Measurements from ENCODE around the gene DAB2. TPM values are rescaled to one million over a fixed set of nuclear protein-coding genes. Genes with fewer than 3 reads are reported as not detected.
A peak's percentile ranks its signal among the peaks of the same experiment; 100 is the strongest.

DAB2 gene
- total and polyA plus RNA-seq, 4 donors, result 29.6 to 112 (median 69.8) TPM

- Histone ChIP-seq H3K9me3 (ENCODE audit: control insufficient read depth in 4 of 4, insufficient read depth in 3 of 4, low read length in 3 of 4) (no peaks in the 10 kb centered on the region), H3K27ac (ENCODE audit: low read depth in 1 of 2, low read length in 1 of 2) (no peak overlapping the region), H3K36me3 (ENCODE audit: control insufficient read depth in 4 of 4, insufficient read depth in 4 of 4, low read length in 4 of 4) (peaks cover 0 to 3% (median 1%) of the 10 kb centered on the region in 4 donors), H3K4me3 (no peak overlapping the region), H3K9ac (ENCODE audit: insufficient read depth in 1 of 2, low read length in 2 of 2) (no peak overlapping the region), H3K27me3 (ENCODE audit: control insufficient read depth in 3 of 3, insufficient read depth in 3 of 3, low read length in 2 of 3) (no peaks in the 10 kb centered on the region), H3K4me1 (ENCODE audit: control insufficient read depth in 5 of 5, insufficient read depth in 5 of 5, low read length in 5 of 5) (peaks cover 0 to 50% (median 6%) of the 10 kb centered on the region in 5 donors)
- 48 to 61% methylated on average over 3 of the region's 3 CpGs for WGBS, 2 donors
- ATAC-seq (ENCODE audit: insufficient read depth, low FRiP score) (no peak), DNase-seq (peak in 1 of 3 donors; percentile 53)
- TF ChIP-seq CTCF (IDR thresholded peaks at IDR 0.05; ENCODE audit: control extremely low read depth, extremely low read depth), result no peak
These were observed 1.9 kb upstream of the DAB2 start for GRCh38 chr5:39426746-39427105.

GRCh38 chr5:39426051-39426745, 1.4 kb upstream of the DAB2 start:
- DNase-seq (no peak), ATAC-seq (ENCODE audit: insufficient read depth, low FRiP score) (no peak)
- H3K27ac ChIP-seq (ENCODE audit: low read depth in 1 of 2, low read length in 1 of 2), result peak overlapping the region; percentile 4 to 56
- peaks cover 0 to 3% (median 1%) of the 10 kb centered on the region in 4 donors for H3K36me3 ChIP-seq (ENCODE audit: control insufficient read depth in 4 of 4, insufficient read depth in 4 of 4, low read length in 4 of 4)
- peaks cover 0 to 53% (median 9%) of the 10 kb centered on the region in 5 donors for H3K4me1 ChIP-seq (ENCODE audit: control insufficient read depth in 5 of 5, insufficient read depth in 5 of 5, low read length in 5 of 5)
- WGBS, 2 donors, result 64 to 78% methylated on average over 7 of the region's 7 CpGs
- H3K27me3 ChIP-seq (ENCODE audit: control insufficient read depth in 3 of 3, insufficient read depth in 3 of 3, low read length in 2 of 3), result no peaks in the 10 kb centered on the region
- H3K9me3 ChIP-seq (ENCODE audit: control insufficient read depth in 4 of 4, insufficient read depth in 3 of 4, low read length in 3 of 4), result no peaks in the 10 kb centered on the region
- H3K4me3 ChIP-seq, result no peak overlapping the region
- H3K9ac ChIP-seq (ENCODE audit: insufficient read depth in 1 of 2, low read length in 2 of 2), result peak overlapping the region in 1 of 2 donors; percentile 47
- TF ChIP-seq CTCF (IDR thresholded peaks at IDR 0.05; ENCODE audit: control extremely low read depth, extremely low read depth), result no peak

- TF ChIP-seq CTCF (IDR thresholded peaks at IDR 0.05; ENCODE audit: control extremely low read depth, extremely low read depth), result no peak
These were observed 1.4 kb downstream of the DAB2 start for GRCh38 chr5:39423331-39423751.

More at GRCh38 chr5:39423331-39423751, 1.4 kb downstream of the DAB2 start:
- Histone ChIP-seq H3K9me3 (ENCODE audit: control insufficient read depth in 4 of 4, insufficient read depth in 3 of 4, low read length in 3 of 4) (no peaks in the 10 kb centered on the region), H3K4me1 (ENCODE audit: control insufficient read depth in 5 of 5, insufficient read depth in 5 of 5, low read length in 5 of 5) (peaks cover 0 to 65% (median 15%) of the 10 kb centered on the region in 5 donors), H3K27me3 (ENCODE audit: control insufficient read depth in 3 of 3, insufficient read depth in 3 of 3, low read length in 2 of 3) (no peaks in the 10 kb centered on the region), H3K9ac (ENCODE audit: insufficient read depth in 1 of 2, low read length in 2 of 2) (peak overlapping the region; percentile 44 to 94), H3K36me3 (ENCODE audit: control insufficient read depth in 4 of 4, insufficient read depth in 4 of 4, low read length in 4 of 4) (peaks cover 0 to 3% (median 1%) of the 10 kb centered on the region in 4 donors), H3K27ac (ENCODE audit: low read depth in 1 of 2, low read length in 1 of 2) (peak overlapping the region; percentile 69 to 91), H3K4me3 (peak overlapping the region; percentile 53)
- WGBS, 2 donors, result 74 to 79% methylated on average over 2 of the region's 2 CpGs
- no peak for DNase-seq
- ATAC-seq (ENCODE audit: insufficient read depth, low FRiP score), result no peak

All from lung (tissue), 12 donors.